Left lung (tissue), 10 donors: ENCODE results near the gene MMAA. TPM values are rescaled to one million over a fixed set of nuclear protein-coding genes. Genes with fewer than 3 reads are reported as not detected.

Experiments
- ATAC-seq: fragments of 200-7000 bp; cut with Tn5 transposase; one replicate; pipeline ENCODE4 v1.9.1; 2020; ENCODE audit warnings: moderate library complexity
- DNase-seq, 4 donors: peaks; one replicate each; pipeline ENCODE4 v3.0.0-alpha.2; 2013 to 2020
- H3K27ac ChIP-seq, 2 donors: fragments of 200-600 bp; sonication (generic) in 1 of 2; one replicate each; pipeline versions ENCODE4 v1.5.0 to v1.8.0; 2020 to 2021
- H3K27me3 ChIP-seq, 2 donors: fragments of 200-600 bp; sonication (generic) in 1 of 2; one replicate each; pipeline versions ENCODE4 v1.5.0 to v1.8.0; 2020 to 2021
- H3K36me3 ChIP-seq, 2 donors: fragments of 200-600 bp; sonication (generic) in 1 of 2; one replicate each; pipeline versions ENCODE4 v1.5.0 to v1.8.0; 2020 to 2021
- H3K4me1 ChIP-seq, 2 donors: fragments of 200-600 bp; one replicate each; pipeline ENCODE4 v1.8.0; 2021
- H3K4me3 ChIP-seq, 2 donors: fragments of 200-600 bp; sonication (generic) in 1 of 2; one replicate each; pipeline versions ENCODE4 v1.5.0 to v1.8.0; 2020 to 2021; ENCODE audit warnings: mild to moderate bottlenecking in 1 of 2
- H3K9me3 ChIP-seq, 2 donors: fragments of 200-600 bp; sonication (generic) in 1 of 2; one replicate each; pipeline versions ENCODE4 v1.5.0 to v1.8.0; 2020 to 2021
- intact Hi-C, 2 donors: fragments of 100-400 bp; cut with DNase I; formaldehyde crosslinking; loops; one replicate each; pipeline versions ENCODE4 v1.11.2 to v1.14.2; 2022
- polyA plus RNA-seq, 6 donors: library from polyadenylated mRNA; unstranded; fragments of 120-200 nt; gene quantifications; one replicate each; pipeline ENCODE4 v1.2.1, GENCODE V29; 2013; ENCODE audit not compliant: insufficient read length in 6 of 6
- total RNA-seq, 2 donors: library from RNA; stranded (reverse); fragmentation: NEBNext Ultra II Directional; extraction: Animal tissue kit (Norgen Biotek cat#: 25700); gene quantifications; one replicate each; pipeline ENCODE4 v1.2.1, GENCODE V29; 2021
- TF ChIP-seq, protein P1 (sequence below), 2 donors: fragments of 200-600 bp; sonication (generic) in 1 of 2; IDR thresholded peaks; one replicate each; pipeline versions ENCODE4 v1.5.0 to v1.8.0; 2021; ENCODE audit warnings: antibody characterized with exemption in 2 of 2
- donor health status: DM: no; HTN: yes; CAD: no.
- donor health status: DM: no; HTN: no; CAD: no.

Gene MMAA
- total and polyA plus RNA-seq, 8 donors: 6.5 to 10.3 (median 8.1) TPM

DNA sequence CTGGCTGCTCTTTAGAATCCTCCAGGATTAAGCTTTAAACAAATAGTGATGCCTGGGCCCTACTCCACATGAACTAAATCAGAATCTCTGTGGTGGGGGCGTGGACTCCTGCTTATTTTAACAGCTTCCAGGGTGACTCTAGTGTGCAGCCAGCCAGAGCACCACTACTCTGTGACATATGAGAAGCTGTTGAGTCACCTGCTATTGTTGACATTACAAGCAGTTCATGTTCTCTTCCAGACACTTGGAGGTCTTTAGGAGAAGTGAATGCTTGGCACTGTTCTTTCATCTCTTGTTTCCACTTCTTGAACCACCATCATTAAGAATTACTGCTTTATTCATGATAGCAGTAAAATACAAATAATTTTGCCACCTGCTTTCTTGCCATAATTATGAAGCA lies 60.3 kb downstream of the MMAA start:
- intact Hi-C loops: no loop called here
- no peaks in the 10 kb centered on the region for H3K27me3 ChIP-seq
- peaks cover 0 to 4% of the 10 kb centered on the region in 2 donors for H3K4me1 ChIP-seq
- no peak overlapping the region for H3K4me3 ChIP-seq
- DNase-seq: peak in 2 of 4 donors; percentile 60 to 66
- TF ChIP-seq, protein P1, sequence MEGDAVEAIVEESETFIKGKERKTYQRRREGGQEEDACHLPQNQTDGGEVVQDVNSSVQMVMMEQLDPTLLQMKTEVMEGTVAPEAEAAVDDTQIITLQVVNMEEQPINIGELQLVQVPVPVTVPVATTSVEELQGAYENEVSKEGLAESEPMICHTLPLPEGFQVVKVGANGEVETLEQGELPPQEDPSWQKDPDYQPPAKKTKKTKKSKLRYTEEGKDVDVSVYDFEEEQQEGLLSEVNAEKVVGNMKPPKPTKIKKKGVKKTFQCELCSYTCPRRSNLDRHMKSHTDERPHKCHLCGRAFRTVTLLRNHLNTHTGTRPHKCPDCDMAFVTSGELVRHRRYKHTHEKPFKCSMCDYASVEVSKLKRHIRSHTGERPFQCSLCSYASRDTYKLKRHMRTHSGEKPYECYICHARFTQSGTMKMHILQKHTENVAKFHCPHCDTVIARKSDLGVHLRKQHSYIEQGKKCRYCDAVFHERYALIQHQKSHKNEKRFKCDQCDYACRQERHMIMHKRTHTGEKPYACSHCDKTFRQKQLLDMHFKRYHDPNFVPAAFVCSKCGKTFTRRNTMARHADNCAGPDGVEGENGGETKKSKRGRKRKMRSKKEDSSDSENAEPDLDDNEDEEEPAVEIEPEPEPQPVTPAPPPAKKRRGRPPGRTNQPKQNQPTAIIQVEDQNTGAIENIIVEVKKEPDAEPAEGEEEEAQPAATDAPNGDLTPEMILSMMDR (IDR thresholded peaks at IDR 0.05): no peak
- no peaks in the 10 kb centered on the region for H3K36me3 ChIP-seq
- peaks cover 0 to 8% of the 10 kb centered on the region in 2 donors for H3K9me3 ChIP-seq
- peak overlapping the region; percentile 21 to 57 for H3K27ac ChIP-seq
- ATAC-seq: peak; percentile 92

DNA sequence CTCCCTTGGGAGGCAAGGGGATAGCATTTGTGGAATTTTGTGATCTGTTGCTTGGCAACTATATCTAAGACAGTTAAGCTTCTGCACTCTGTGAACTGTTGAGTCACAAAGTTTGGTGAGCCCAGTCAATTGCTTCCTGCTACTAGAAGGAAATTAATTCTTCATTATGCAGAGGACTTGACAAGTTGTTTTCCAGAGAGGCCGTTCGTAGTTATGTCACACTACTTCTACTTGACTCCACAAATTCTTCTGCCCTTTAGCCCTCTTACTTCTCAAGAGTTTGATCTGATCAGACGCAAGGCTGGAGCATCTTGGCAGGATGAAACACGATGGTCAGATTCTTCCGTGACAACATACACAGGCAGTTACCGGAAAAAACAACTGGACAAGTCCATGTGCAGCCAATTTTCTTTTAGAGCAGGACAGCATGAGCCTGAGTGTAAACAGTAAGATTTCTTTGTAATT lies 60.8 kb downstream of the MMAA start, which contains the start of gene C4orf51:
Gene C4orf51, plus strand, starts transcription at position 156 of the 465 bp plus-strand sequence. Its CDS starts 58 bp downstream, at position 214.
- H3K4me3 ChIP-seq: no peak within 1 kb of the TSS
- intact Hi-C loops: no loop called here
- ATAC-seq (peak; percentile 86), DNase-seq (no peak)
- peak within 1 kb of the TSS; percentile 21 to 57 for H3K27ac ChIP-seq
- peaks cover 0 to 8% of the 10 kb centered on the region in 2 donors for H3K9me3 ChIP-seq
- TF ChIP-seq, protein P1 (IDR thresholded peaks at IDR 0.05): no peak
- H3K4me1 ChIP-seq: peaks cover 0 to 4% of the 10 kb centered on the region in 2 donors
- no peaks in the 10 kb centered on the region for H3K27me3 ChIP-seq
- no peaks in the 10 kb centered on the region for H3K36me3 ChIP-seq

GRCh38 chr4:145680902-145681301 lies 61.7 kb downstream of the MMAA start:
- no peak for DNase-seq
- intact Hi-C loops: no loop called here
- H3K4me3 ChIP-seq: no peak overlapping the region
- TF ChIP-seq, protein P1 (IDR thresholded peaks at IDR 0.05): no peak
- H3K36me3 ChIP-seq: no peaks in the 10 kb centered on the region
- no peaks in the 10 kb centered on the region for H3K27me3 ChIP-seq
- peak; percentile 57 for ATAC-seq
- H3K9me3 ChIP-seq: peaks cover 0 to 8% of the 10 kb centered on the region in 2 donors
- H3K27ac ChIP-seq: peak overlapping the region in 1 of 2 donors; percentile 57
- H3K4me1 ChIP-seq: peaks cover 0 to 4% of the 10 kb centered on the region in 2 donors

DNA sequence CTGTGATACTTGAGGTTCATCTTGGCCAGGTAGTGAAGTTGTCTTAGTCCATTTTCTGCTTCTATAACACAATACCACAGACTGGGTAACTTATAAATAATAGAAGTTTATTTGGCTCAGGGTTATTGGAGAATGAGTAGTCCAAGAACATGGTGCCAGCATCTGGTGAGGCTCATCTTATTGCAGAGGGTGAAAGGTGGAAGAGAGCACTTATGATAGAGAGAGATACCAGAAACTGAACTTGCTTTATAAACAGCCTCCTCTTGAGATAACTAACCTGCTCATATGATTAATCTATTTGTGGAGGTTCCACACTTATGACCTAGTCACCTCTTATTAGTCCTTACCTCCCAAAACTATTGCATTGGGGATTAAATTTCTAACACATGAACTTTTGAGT lies 62.3 kb downstream of the MMAA start:
- DNase-seq (no peak), ATAC-seq (no peak)
- Histone ChIP-seq H3K9me3 (peaks cover 0 to 8% of the 10 kb centered on the region in 2 donors), H3K4me1 (peaks cover 0 to 4% of the 10 kb centered on the region in 2 donors), H3K27me3 (no peaks in the 10 kb centered on the region), H3K36me3 (no peaks in the 10 kb centered on the region), H3K4me3 (no peak overlapping the region), H3K27ac (no peak overlapping the region)
- TF ChIP-seq, protein P1 (IDR thresholded peaks at IDR 0.05): no peak
- intact Hi-C loops: no loop called here

DNA sequence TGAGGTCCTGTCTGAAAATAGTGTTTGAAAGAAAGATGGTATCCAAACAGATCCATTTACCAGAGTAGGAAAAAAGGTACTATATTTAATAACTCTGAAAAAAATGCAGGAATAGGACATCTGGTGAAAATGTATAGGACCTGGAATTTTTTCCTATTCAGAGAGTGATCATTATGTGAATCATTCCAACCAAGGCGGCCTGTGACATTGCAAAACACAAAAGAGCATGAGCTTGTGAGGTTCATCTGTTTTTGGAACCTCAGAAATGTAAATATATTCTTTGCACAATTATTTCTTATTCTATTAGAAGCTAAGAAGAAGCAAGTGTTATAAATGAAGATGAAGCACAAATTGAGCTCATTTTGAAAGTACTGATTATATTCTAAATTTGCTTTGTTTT lies 62.8 kb downstream of the MMAA start:
- ATAC-seq: no peak
- DNase-seq: no peak
- Histone ChIP-seq H3K9me3 (peaks cover 0 to 8% of the 10 kb centered on the region in 2 donors), H3K27ac (no peak overlapping the region), H3K36me3 (no peaks in the 10 kb centered on the region), H3K4me3 (no peak overlapping the region), H3K27me3 (no peaks in the 10 kb centered on the region), H3K4me1 (peaks cover 0 to 4% of the 10 kb centered on the region in 2 donors)
- TF ChIP-seq, protein P1 (IDR thresholded peaks at IDR 0.05): no peak
- intact Hi-C loops: no loop called here
